Left lobe of liver (tissue), 2 donors: ENCODE measurements around the gene ADIPOQ. TPM values are rescaled to one million over a fixed set of nuclear protein-coding genes. Genes with fewer than 3 reads are reported as not detected.
"Not testable (repeated sequence)": the region's sequence is repeated elsewhere in the genome, so short reads cannot be mapped to it uniquely, and the experiment has no call there.

Source experiments
- ATAC-seq: fragments of 200-7000 bp; cut with Tn5 transposase; one replicate; pipeline ENCODE4 v1.9.1; 2020; ENCODE audit warnings: mild to moderate bottlenecking, moderate library complexity
- DNase-seq: peaks from one replicate; pipeline ENCODE4 v3.0.0-alpha.2; 2020; ENCODE audit warnings: low spot score
- total RNA-seq: library from RNA; stranded (reverse); gene quantifications from one replicate; pipeline ENCODE4 v1.2.1, GENCODE V29; 2021
- donor health status: DM: no; HTN: no; CAD: no; lungs with moderate emphysema.
- donor health status: DM: no; HTN: yes; CAD: no.

ADIPOQ gene
- total RNA-seq, 1 donor from 2014 or later: not detected

DNA sequence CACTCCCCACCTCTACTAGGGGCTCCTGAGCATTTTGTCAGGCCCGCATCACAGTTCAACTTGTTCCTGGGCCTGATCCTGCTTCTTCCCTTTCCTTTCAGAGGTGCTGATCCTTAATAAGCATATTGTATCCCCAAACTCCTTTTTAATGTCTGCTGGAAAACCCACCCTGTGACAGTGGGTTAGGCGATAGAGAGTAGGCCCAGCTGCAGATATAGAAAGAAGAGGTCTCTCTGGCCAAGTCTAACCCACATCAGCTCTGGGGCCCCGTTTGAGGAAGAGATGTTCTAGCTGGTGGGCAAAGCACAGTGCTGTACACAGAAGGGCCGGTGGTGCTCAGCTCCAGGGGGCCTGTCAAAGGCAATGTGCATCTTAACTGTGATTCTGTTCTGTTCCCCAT is 53.5 kb downstream of the ADIPOQ start:
- DNase-seq (no peak), ATAC-seq (no peak)

DNA sequence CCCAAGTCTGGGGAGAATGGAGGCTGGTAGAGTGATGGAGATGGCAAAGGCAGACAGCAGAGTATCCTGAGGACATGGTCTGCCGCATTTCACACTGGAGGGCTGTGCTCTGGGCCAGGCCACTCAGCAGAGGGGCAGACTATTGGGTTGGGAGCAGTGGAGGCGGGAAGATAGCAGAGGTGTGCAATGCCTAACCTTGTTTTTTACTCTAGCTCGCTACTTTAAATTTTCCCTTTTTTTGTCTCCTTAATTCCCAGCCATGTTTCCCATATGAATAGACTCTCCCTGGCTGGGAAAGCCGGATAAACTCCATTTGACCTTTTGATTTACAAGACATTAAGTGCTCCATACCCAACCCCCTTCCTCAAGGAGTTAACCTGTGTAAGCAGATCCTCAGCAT is 54.4 kb downstream of the ADIPOQ start:
- no peak for DNase-seq
- ATAC-seq: no peak

DNA sequence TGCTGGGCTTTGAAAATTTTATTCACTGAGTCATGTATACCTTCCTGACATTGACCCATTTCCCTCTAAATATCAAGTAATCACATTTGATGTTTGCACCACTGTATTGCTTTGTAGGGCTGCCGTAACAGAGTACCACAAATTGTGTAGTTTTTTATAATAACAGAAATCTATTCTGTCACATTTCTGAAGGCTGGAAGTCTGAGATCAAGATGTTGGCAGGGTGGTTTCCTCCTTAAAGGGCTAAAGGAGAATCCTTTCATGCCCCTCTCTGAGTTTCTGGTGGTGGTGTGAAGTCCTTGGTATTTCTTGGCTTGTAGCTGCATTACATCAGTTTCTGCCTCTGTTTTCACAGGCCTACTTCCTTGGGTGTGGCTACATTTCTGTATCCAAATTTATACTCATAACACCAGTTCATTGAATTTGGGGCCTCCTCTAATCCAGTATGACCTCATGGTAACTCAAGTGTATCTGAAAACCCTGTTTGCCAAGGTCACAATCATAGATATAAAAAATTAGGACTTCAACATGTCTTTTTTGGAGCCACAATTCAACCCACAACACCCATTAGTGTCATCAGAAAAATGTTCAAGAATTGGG is 58.7 kb downstream of the ADIPOQ start:
- DNase-seq (no peak), ATAC-seq (no peak)

GRCh38 chr3:186902154-186902553 is 59.6 kb downstream of the ADIPOQ start:
- ATAC-seq (no peak), DNase-seq (no peak)

GRCh38 chr3:186902713-186903112 is 60.2 kb downstream of the ADIPOQ start:
- no peak for DNase-seq

DNA sequence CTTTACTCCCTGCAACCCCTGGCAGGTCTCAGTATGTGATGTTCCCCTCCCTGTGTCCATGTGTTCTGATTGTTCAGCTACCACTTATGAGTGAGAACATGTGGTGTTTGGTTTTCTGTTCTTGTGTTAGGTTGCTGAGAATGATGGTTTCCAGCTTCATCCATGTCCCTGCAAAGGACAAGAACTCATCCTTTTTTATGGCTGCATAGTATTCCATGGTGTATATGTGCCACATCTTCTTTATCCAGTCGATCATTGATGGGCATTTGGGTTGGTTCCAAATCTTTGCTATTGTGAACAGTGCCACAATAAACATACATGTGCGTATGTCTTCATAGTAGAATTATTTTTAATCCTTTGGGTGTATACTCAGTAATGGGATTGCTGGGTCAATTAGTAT is 61.2 kb downstream of the ADIPOQ start:
- ATAC-seq, DNase-seq: not testable (repeated sequence)

More at GRCh38 chr3:186902713-186903112, 60.2 kb downstream of the ADIPOQ start:
- no peak for ATAC-seq

- not testable (repeated sequence) for ATAC-seq, DNase-seq
Measured at GRCh38 chr3:186907075-186907474, 64.6 kb downstream of the ADIPOQ start.

Other genes with a start within 250 kb of the ADIPOQ start
- 763 TPM for gene AHSG, start 229.7 kb upstream of the ADIPOQ start, total RNA-seq
- gene FETUB, start 202.3 kb upstream of the ADIPOQ start, total RNA-seq: 49.9 TPM
- gene HRG, start 176.7 kb upstream of the ADIPOQ start, total RNA-seq: 324 TPM
- gene KNG1, start 125.4 kb upstream of the ADIPOQ start, total RNA-seq: 1,019 TPM
- gene EIF4A2, start 59.1 kb upstream of the ADIPOQ start, total RNA-seq: 143 TPM
- gene RFC4, start 36.2 kb upstream of the ADIPOQ start, total RNA-seq: 7.1 TPM
- 410 TPM for gene ST6GAL1, start 87.8 kb downstream of the ADIPOQ start, total RNA-seq